Activated T-cell treated with anti-CD3 and anti-CD28 coated beads, Interleukin-2, amount 50 U/mL, for 24 hours (primary cell): Measurements from ENCODE around the gene RPS6KB1.
"Not testable (repeated sequence)": the region's sequence is repeated elsewhere in the genome, so short reads cannot be mapped to it uniquely, and the experiment has no call there.

Source experiments
- DNase-seq: peaks from one replicate; pipeline ENCODE4 v3.0.0-alpha.2; 2020
- H3K27ac Mint-ChIP-seq: 2 replicates; pipeline ENCODE4 v1.8.0; 2020; ENCODE audit warnings: mild to moderate bottlenecking, mixed read lengths
- H3K27me3 Mint-ChIP-seq: 2 replicates; pipeline ENCODE4 v1.8.0; 2020; ENCODE audit warnings: mixed read lengths
- H3K36me3 Mint-ChIP-seq: 2 replicates; pipeline ENCODE4 v1.8.0; 2020; ENCODE audit warnings: low read depth, mixed read lengths
- H3K4me1 Mint-ChIP-seq: 2 replicates; pipeline ENCODE4 v1.8.0; 2020; ENCODE audit warnings: low read depth, mixed read lengths
- H3K4me3 Mint-ChIP-seq: 2 replicates; pipeline ENCODE4 v1.8.0; 2020; ENCODE audit warnings: mild to moderate bottlenecking, moderate library complexity, mixed read lengths
- H3K9me3 Mint-ChIP-seq: 2 replicates; pipeline ENCODE4 v1.8.0; 2020; ENCODE audit warnings: mixed read lengths

Gene RPS6KB1

GRCh38 chr17:59890720-59891119 is 2.2 kb upstream of the RPS6KB1 start:
- Mint-ChIP-seq H3K4me3 (peak overlapping the region; percentile 99), H3K4me1 (peaks cover 49% of the 10 kb centered on the region)

GRCh38 chr17:59892251-59892923 is 534 bp upstream of the RPS6KB1 start:
- peaks cover 66% of the 10 kb centered on the region for H3K36me3 Mint-ChIP-seq
- H3K4me3 Mint-ChIP-seq, result peak overlapping the region; percentile 99
- H3K27ac Mint-ChIP-seq, result peak overlapping the region; percentile 100
- H3K27me3 Mint-ChIP-seq, result no peaks in the 10 kb centered on the region
- peaks cover 58% of the 10 kb centered on the region for H3K4me1 Mint-ChIP-seq
- H3K9me3 Mint-ChIP-seq, result no peaks in the 10 kb centered on the region
- DNase-seq, result no peak

More at GRCh38 chr17:59890720-59891119, 2.2 kb upstream of the RPS6KB1 start:
- Mint-ChIP-seq H3K27ac (peak overlapping the region; percentile 66), H3K27me3 (no peaks in the 10 kb centered on the region), H3K36me3 (peaks cover 66% of the 10 kb centered on the region), H3K9me3 (no peaks in the 10 kb centered on the region)
- DNase-seq, result no peak

- H3K4me1 Mint-ChIP-seq, result peaks cover 58% of the 10 kb centered on the region
- H3K9me3 Mint-ChIP-seq, result no peaks in the 10 kb centered on the region
- H3K27ac Mint-ChIP-seq, result peak overlapping the region; percentile 100
- no peaks in the 10 kb centered on the region for H3K27me3 Mint-ChIP-seq
- H3K4me3 Mint-ChIP-seq, result peak overlapping the region; percentile 99
- no peak for DNase-seq
- peaks cover 58% of the 10 kb centered on the region for H3K36me3 Mint-ChIP-seq
These were observed 767 bp downstream of the RPS6KB1 start for GRCh38 chr17:59893676-59894100.

GRCh38 chr17:59897090-59897489 is 4.2 kb downstream of the RPS6KB1 start:
- no peak overlapping the region for H3K27ac Mint-ChIP-seq
- no peaks in the 10 kb centered on the region for H3K27me3 Mint-ChIP-seq
- H3K4me3 Mint-ChIP-seq, result no peak overlapping the region
- no peaks in the 10 kb centered on the region for H3K9me3 Mint-ChIP-seq
- no peak for DNase-seq
- peaks cover 68% of the 10 kb centered on the region for H3K36me3 Mint-ChIP-seq
- H3K4me1 Mint-ChIP-seq, result peaks cover 53% of the 10 kb centered on the region

- Mint-ChIP-seq H3K9me3 (no peaks in the 10 kb centered on the region), H3K36me3 (peaks cover 62% of the 10 kb centered on the region), H3K27me3 (no peaks in the 10 kb centered on the region), H3K27ac (no peak overlapping the region), H3K4me3 (no peak overlapping the region), H3K4me1 (peaks cover 59% of the 10 kb centered on the region)
- DNase-seq, result no peak
These were observed 6.2 kb downstream of the RPS6KB1 start for GRCh38 chr17:59899099-59899498.

GRCh38 chr17:59901604-59902003 is 8.7 kb downstream of the RPS6KB1 start:
- peak; percentile 14 for DNase-seq
- peaks cover 54% of the 10 kb centered on the region for H3K4me1 Mint-ChIP-seq
- H3K4me3 Mint-ChIP-seq, result no peak overlapping the region
- no peaks in the 10 kb centered on the region for H3K27me3 Mint-ChIP-seq
- no peaks in the 10 kb centered on the region for H3K9me3 Mint-ChIP-seq
- peaks cover 53% of the 10 kb centered on the region for H3K36me3 Mint-ChIP-seq
- H3K27ac Mint-ChIP-seq, result peak overlapping the region; percentile 17

- peak overlapping the region; percentile 84 for H3K27ac Mint-ChIP-seq
- H3K4me1 Mint-ChIP-seq, result peaks cover 41% of the 10 kb centered on the region
- H3K4me3 Mint-ChIP-seq, result no peak overlapping the region
These were observed 10.5 kb downstream of the RPS6KB1 start for GRCh38 chr17:59903455-59903854.

GRCh38 chr17:59907467-59907866 is 14.5 kb downstream of the RPS6KB1 start:
- H3K27me3 Mint-ChIP-seq, result no peaks in the 10 kb centered on the region
- peaks cover 26% of the 10 kb centered on the region for H3K4me1 Mint-ChIP-seq
- H3K4me3 Mint-ChIP-seq, result no peak overlapping the region
- H3K9me3 Mint-ChIP-seq, result no peaks in the 10 kb centered on the region
- H3K27ac Mint-ChIP-seq, result peak overlapping the region; percentile 52
- DNase-seq, result no peak
- peaks cover 51% of the 10 kb centered on the region for H3K36me3 Mint-ChIP-seq

More at GRCh38 chr17:59903455-59903854, 10.5 kb downstream of the RPS6KB1 start:
- Mint-ChIP-seq H3K9me3 (no peaks in the 10 kb centered on the region), H3K36me3 (peaks cover 56% of the 10 kb centered on the region), H3K27me3 (no peaks in the 10 kb centered on the region)
- DNase-seq, result no peak

- H3K9me3 Mint-ChIP-seq, result no peaks in the 10 kb centered on the region
- peaks cover 81% of the 10 kb centered on the region for H3K36me3 Mint-ChIP-seq
- DNase-seq, result no peak
- peaks cover 3% of the 10 kb centered on the region for H3K4me1 Mint-ChIP-seq
- no peak overlapping the region for H3K4me3 Mint-ChIP-seq
- no peaks in the 10 kb centered on the region for H3K27me3 Mint-ChIP-seq
- no peak overlapping the region for H3K27ac Mint-ChIP-seq
These were observed 21.4 kb downstream of the RPS6KB1 start for GRCh38 chr17:59914274-59914854.

- H3K27ac Mint-ChIP-seq, result peak overlapping the region; percentile 19
- peaks cover 1% of the 10 kb centered on the region for H3K4me1 Mint-ChIP-seq
- no peak for DNase-seq
- no peaks in the 10 kb centered on the region for H3K27me3 Mint-ChIP-seq
- H3K4me3 Mint-ChIP-seq, result no peak overlapping the region
- peaks cover 89% of the 10 kb centered on the region for H3K36me3 Mint-ChIP-seq
- no peaks in the 10 kb centered on the region for H3K9me3 Mint-ChIP-seq
These were observed 23.5 kb downstream of the RPS6KB1 start for GRCh38 chr17:59916446-59916845.

- not testable (repeated sequence) for H3K9me3 Mint-ChIP-seq
- peaks cover 88% of the 10 kb centered on the region for H3K36me3 Mint-ChIP-seq
These were observed 27.7 kb downstream of the RPS6KB1 start for GRCh38 chr17:59920637-59921036.

GRCh38 chr17:59930121-59930520 is 37.2 kb downstream of the RPS6KB1 start:
- peaks cover 91% of the 10 kb centered on the region for H3K36me3 Mint-ChIP-seq
- not testable (repeated sequence) for H3K9me3 Mint-ChIP-seq, H3K4me1 Mint-ChIP-seq, H3K27me3 Mint-ChIP-seq, DNase-seq, H3K4me3 Mint-ChIP-seq
- H3K27ac Mint-ChIP-seq, result peak overlapping the region; percentile 50

More at GRCh38 chr17:59920637-59921036, 27.7 kb downstream of the RPS6KB1 start:
- not testable (repeated sequence) for H3K4me3 Mint-ChIP-seq, DNase-seq, H3K27me3 Mint-ChIP-seq, H3K27ac Mint-ChIP-seq, H3K4me1 Mint-ChIP-seq

GRCh38 chr17:59930768-59931167 is 37.8 kb downstream of the RPS6KB1 start:
- Mint-ChIP-seq H3K27ac (peak overlapping the region; percentile 50), H3K36me3 (peaks cover 89% of the 10 kb centered on the region)
- not testable (repeated sequence) for DNase-seq, H3K4me3 Mint-ChIP-seq, H3K27me3 Mint-ChIP-seq, H3K9me3 Mint-ChIP-seq, H3K4me1 Mint-ChIP-seq

- not testable (repeated sequence) for H3K27me3 Mint-ChIP-seq, H3K9me3 Mint-ChIP-seq, H3K4me3 Mint-ChIP-seq, H3K4me1 Mint-ChIP-seq, DNase-seq
- peak overlapping the region; percentile 51 for H3K27ac Mint-ChIP-seq
- H3K36me3 Mint-ChIP-seq, result peaks cover 93% of the 10 kb centered on the region
These were observed 40.4 kb downstream of the RPS6KB1 start for GRCh38 chr17:59933317-59933716.

GRCh38 chr17:59940697-59941096 is 47.8 kb downstream of the RPS6KB1 start:
- H3K4me3 Mint-ChIP-seq, result peak overlapping the region; percentile 35
- not testable (repeated sequence) for H3K27me3 Mint-ChIP-seq, DNase-seq, H3K9me3 Mint-ChIP-seq
- H3K36me3 Mint-ChIP-seq, result peaks cover 91% of the 10 kb centered on the region
- H3K4me1 Mint-ChIP-seq, result peaks cover 51% of the 10 kb centered on the region
- H3K27ac Mint-ChIP-seq, result peak overlapping the region; percentile 97
